PC-3 (cell line): Measurements from ENCODE around the gene CRYBG3. TPM values are rescaled to one million over a fixed set of nuclear protein-coding genes. Genes with fewer than 3 reads are reported as not detected.

Source experiments
- ATAC-seq: fragments of 200-7000 bp; cut with Tn5 transposase; 2 replicates; pipeline ENCODE4 v1.9.1; 2020; ENCODE audit warnings: mild to moderate bottlenecking, moderate library complexity
- BruUV-seq: library from RNA; stranded (reverse); fragments of 400-500 nt; replicated peaks from 2 replicates; lab custom pipeline; 2021; lab: Mats Ljungman, UMichigan
- CTCF ChIA-PET: fragments of 300-600 bp; sonication (Branson Sonifier 250); formaldehyde crosslinking; loops from one replicate; lab custom pipeline; 2022; ENCODE audit warnings: antibody characterized with exemption; lab: Charles Lee
- POLR2A ChIA-PET: fragments of 300-600 bp; sonication (Branson Sonifier 250); formaldehyde crosslinking; loops from one replicate; lab custom pipeline; 2022; ENCODE audit warnings: antibody characterized with exemption; ENCODE audit not compliant: unreplicated experiment; lab: Charles Lee
- DNase-seq: peaks from one replicate; pipeline ENCODE4 v3.0.0-alpha.2; 2015
- H2AFZ ChIP-seq: fragments of 300-600 bp; sonication (generic); 2 replicates; pipeline ENCODE4 v1.6.0; 2016; ENCODE audit warnings: antibody characterized with exemption, low read length
- H3F3A ChIP-seq: fragments of 300-600 bp; sonication (generic); one replicate; pipeline ENCODE4 v1.6.0; 2017; ENCODE audit warnings: antibody characterized with exemption, low read length, control low read depth, mild to moderate bottlenecking; ENCODE audit not compliant: unreplicated experiment
- H3K27ac ChIP-seq: fragments of 300-600 bp; sonication (generic); 2 replicates; pipeline ENCODE4 v1.5.1; 2016; ENCODE audit warnings: mild to moderate bottlenecking, low read length
- H3K27me3 ChIP-seq: fragments of 300-600 bp; sonication (generic); 2 replicates; pipeline ENCODE4 v1.6.1; 2016; ENCODE audit warnings: low read length, mixed read lengths
- H3K36me3 ChIP-seq: fragments of 300-600 bp; sonication (generic); 2 replicates; pipeline ENCODE4 v1.6.1; 2016; ENCODE audit warnings: low read depth, mixed run types, low read length, mixed read lengths
- H3K4me1 ChIP-seq: fragments of 300-600 bp; sonication (generic); 2 replicates; pipeline ENCODE4 v1.5.1; 2016; ENCODE audit warnings: low read length; ENCODE audit not compliant: insufficient read depth
- H3K4me2 ChIP-seq: fragments of 300-600 bp; sonication (generic); 2 replicates; pipeline ENCODE4 v1.6.0; 2016; ENCODE audit warnings: low read length
- H3K4me3 ChIP-seq: fragments of 300-600 bp; sonication (generic); 2 replicates; pipeline ENCODE4 v1.5.1; 2016; ENCODE audit warnings: mild to moderate bottlenecking, low read length, mixed read lengths
- H3K79me2 ChIP-seq: fragments of 300-600 bp; sonication (generic); 2 replicates; pipeline ENCODE4 v1.6.1; 2017; ENCODE audit warnings: low read length, mixed read lengths
- H3K9ac ChIP-seq: fragments of 300-600 bp; sonication (generic); 2 replicates; pipeline ENCODE4 v1.6.0; 2016; ENCODE audit warnings: mild to moderate bottlenecking, low read length
- H3K9me2 ChIP-seq: fragments of 300-600 bp; sonication (generic); replicated peaks from 2 replicates; pipeline ENCODE4 v1.6.1; 2016; ENCODE audit warnings: mixed run types, low read length, mixed read lengths
- H3K9me3 ChIP-seq: fragments of 300-600 bp; sonication (generic); 2 replicates; pipeline ENCODE4 v1.6.1; 2016; ENCODE audit warnings: low read length, mixed read lengths
- H4K20me1 ChIP-seq: fragments of 300-600 bp; sonication (generic); 2 replicates; pipeline ENCODE4 v1.6.1; 2016; ENCODE audit warnings: low read length, mixed read lengths
- CTCF ChIP-seq: fragments of 300-600 bp; sonication (generic); conservative IDR thresholded peaks from 2 replicates; pipeline ENCODE4 v1.5.1; 2017; ENCODE audit warnings: antibody characterized with exemption, low read depth, mild to moderate bottlenecking, low read length
- EZH2 ChIP-seq: fragments of 300-600 bp; sonication (generic); IDR thresholded peaks from one replicate; pipeline ENCODE4 v1.6.1; 2017; ENCODE audit warnings: antibody characterized with exemption, mild to moderate bottlenecking, low read length; ENCODE audit not compliant: unreplicated experiment
- EZH2phosphoT487 ChIP-seq: fragments of 300-600 bp; sonication (generic); IDR thresholded peaks from 2 replicates; pipeline ENCODE4 v1.6.1; 2018; ENCODE audit warnings: mild to moderate bottlenecking, antibody characterized with exemption, low read length, borderline replicate concordance
- intact Hi-C: fragments of 100-400 bp; cut with micrococcal nuclease; formaldehyde crosslinking; loops from 2 replicates; pipeline ENCODE4 v1.9.0; 2023
- total RNA-seq: library from RNA; depleted of rRNA; stranded (reverse); fragments of >200 nt; gene quantifications from 2 replicates; pipeline ENCODE4 v1.2.3, GENCODE V29; 2014

CRYBG3 gene
- total RNA-seq, 1 experiment from 2014 or later: 11.4 TPM

- Histone ChIP-seq H4K20me1 (no peaks in the 10 kb centered on the region), H3F3A (no peaks in the 10 kb centered on the region), H3K9me3 (no peaks in the 10 kb centered on the region), H2AFZ (peak overlapping the region; percentile 100), H3K4me3 (peak overlapping the region; percentile 80), H3K27ac (no peak overlapping the region), H3K4me2 (peak overlapping the region; percentile 89), H3K9ac (peak overlapping the region; percentile 77), H3K27me3 (no peaks in the 10 kb centered on the region), H3K36me3 (no peaks in the 10 kb centered on the region), H3K79me2 (peaks cover 41% of the 10 kb centered on the region), H3K4me1 (peaks cover 15% of the 10 kb centered on the region; the same call in 1 of the 2 replicates), H3K9me2 (no peaks in the 10 kb centered on the region)
- ATAC-seq (peak; percentile 32), DNase-seq (peak; percentile 61)
- intact Hi-C loops: loop anchor here (1.0 to 2.0 kb wide), 3 partner anchors 40 to 61 kb away; no protein-coding TSS in a partner anchor
- ChIA-PET POLR2A (interaction anchor here (0.6 to 0.7 kb wide), 4 partner anchors 16 to 142 kb away, joined by 3 to 8 read pairs (median 4); no protein-coding TSS in a partner anchor), CTCF (interaction anchor here (0.6 to 1.2 kb wide), 3 partner anchors 148 to 201 kb away, joined by 3 to 4 read pairs (median 3); no protein-coding TSS in a partner anchor)
- BruUV-seq: no TSS peak
- TF ChIP-seq EZH2phosphoT487: no peak
- TF ChIP-seq EZH2: no peak
- TF ChIP-seq CTCF: no peak
These were observed 556 bp downstream of the CRYBG3 start for GRCh38 chr3:97822359-97822775.

- ChIA-PET POLR2A (interaction anchor here (0.7 kb wide), 1 partner anchor 15 kb away, joined by 8 read pairs; no protein-coding TSS in a partner anchor), CTCF (no interaction called here)
- no peak for TF ChIP-seq CTCF
- no peak for TF ChIP-seq EZH2phosphoT487
- TF ChIP-seq EZH2: no peak
- Histone ChIP-seq H3K4me2 (peak overlapping the region; percentile 89), H3K4me3 (peak overlapping the region; percentile 80), H3K27me3 (no peaks in the 10 kb centered on the region), H2AFZ (peak overlapping the region; percentile 100), H3K27ac (no peak overlapping the region), H3K36me3 (no peaks in the 10 kb centered on the region), H3K4me1 (peaks cover 15% of the 10 kb centered on the region; the same call in 1 of the 2 replicates), H3K9me3 (no peaks in the 10 kb centered on the region), H3K79me2 (peaks cover 41% of the 10 kb centered on the region), H3F3A (no peaks in the 10 kb centered on the region), H4K20me1 (no peaks in the 10 kb centered on the region), H3K9me2 (no peaks in the 10 kb centered on the region), H3K9ac (peak overlapping the region; percentile 77)
- intact Hi-C loops: loop anchor here (2.0 kb wide), 1 partner anchor 39 kb away; no protein-coding TSS in a partner anchor
- peak; percentile 19 for DNase-seq
- no TSS peak for BruUV-seq
- no peak for ATAC-seq
These were observed 1.5 kb downstream of the CRYBG3 start for GRCh38 chr3:97823046-97824004.
